ENCODE measurements around the gene BLVRA.

Gene BLVRA

GRCh38 chr7:43849047-43849446 lies 90.6 kb downstream of the BLVRA start:
- no peak overlapping the region for H3K27ac ChIP-seq (ENCODE audit: low read depth, low read length)
- no peaks in the 10 kb centered on the region for H3K9me2 ChIP-seq (replicated peaks; ENCODE audit: control insufficient read depth, low read length)
- H3K4me1 ChIP-seq (ENCODE audit: control insufficient read depth, low read length): no peaks in the 10 kb centered on the region
- peaks cover 9% of the 10 kb centered on the region for H3K27me3 ChIP-seq (ENCODE audit: control insufficient read depth, low read length)
- no peaks in the 10 kb centered on the region for H4K20me1 ChIP-seq (ENCODE audit: control insufficient read depth, insufficient read depth, low read depth, low read length)
- TF ChIP-seq EZH2phosphoT487 (IDR thresholded peaks at IDR 0.05; ENCODE audit: borderline replicate concordance, low read length) (no peak), CTCF (IDR thresholded peaks at IDR 0.05; ENCODE audit: low read depth, low read length, poor library complexity, severe bottlenecking) (no peak)
- H3K4me2 ChIP-seq (ENCODE audit: low read length): no peak overlapping the region
- no peaks in the 10 kb centered on the region for H3K36me3 ChIP-seq (ENCODE audit: control insufficient read depth, low read length)
- H3K9me3 ChIP-seq (ENCODE audit: control insufficient read depth, insufficient read depth, low read length): peaks cover 4% of the 10 kb centered on the region; the same call in 1 of the 2 replicates
- H3K4me3 ChIP-seq (ENCODE audit: low read length): no peak overlapping the region
- H3K79me2 ChIP-seq (ENCODE audit: control insufficient read depth, low read length): no peaks in the 10 kb centered on the region
- H3F3A ChIP-seq (ENCODE audit: control insufficient read depth, insufficient read depth): no peaks in the 10 kb centered on the region

- Histone ChIP-seq H3K4me1 (ENCODE audit: control insufficient read depth, low read length) (no peaks in the 10 kb centered on the region), H3K4me3 (ENCODE audit: low read length) (no peak overlapping the region), H3F3A (ENCODE audit: control insufficient read depth, insufficient read depth) (no peaks in the 10 kb centered on the region), H4K20me1 (ENCODE audit: control insufficient read depth, insufficient read depth, low read depth, low read length) (no peaks in the 10 kb centered on the region), H3K27ac (ENCODE audit: low read depth, low read length) (no peak overlapping the region), H3K36me3 (ENCODE audit: control insufficient read depth, low read length) (no peaks in the 10 kb centered on the region), H3K9me2 (replicated peaks; ENCODE audit: control insufficient read depth, low read length) (no peaks in the 10 kb centered on the region), H3K9me3 (ENCODE audit: control insufficient read depth, insufficient read depth, low read length) (peaks cover 4% of the 10 kb centered on the region; the same call in 1 of the 2 replicates), H3K27me3 (ENCODE audit: control insufficient read depth, low read length) (peaks cover 9% of the 10 kb centered on the region), H3K79me2 (ENCODE audit: control insufficient read depth, low read length) (no peaks in the 10 kb centered on the region), H3K4me2 (ENCODE audit: low read length) (no peak overlapping the region)
- TF ChIP-seq CTCF (IDR thresholded peaks at IDR 0.05; ENCODE audit: low read depth, low read length, poor library complexity, severe bottlenecking) (no peak), EZH2phosphoT487 (IDR thresholded peaks at IDR 0.05; ENCODE audit: borderline replicate concordance, low read length) (no peak)
Observed at GRCh38 chr7:43850348-43851116, 92.1 kb downstream of the BLVRA start.

GRCh38 chr7:43851805-43852204 lies 93.3 kb downstream of the BLVRA start:
- Histone ChIP-seq H4K20me1 (ENCODE audit: control insufficient read depth, insufficient read depth, low read depth, low read length) (no peaks in the 10 kb centered on the region), H3K4me3 (ENCODE audit: low read length) (no peak overlapping the region), H3K4me1 (ENCODE audit: control insufficient read depth, low read length) (no peaks in the 10 kb centered on the region), H3K36me3 (ENCODE audit: control insufficient read depth, low read length) (no peaks in the 10 kb centered on the region), H3K9me2 (replicated peaks; ENCODE audit: control insufficient read depth, low read length) (no peaks in the 10 kb centered on the region), H3F3A (ENCODE audit: control insufficient read depth, insufficient read depth) (no peaks in the 10 kb centered on the region), H3K4me2 (ENCODE audit: low read length) (no peak overlapping the region), H3K27me3 (ENCODE audit: control insufficient read depth, low read length) (peaks cover 9% of the 10 kb centered on the region), H3K79me2 (ENCODE audit: control insufficient read depth, low read length) (no peaks in the 10 kb centered on the region), H3K27ac (ENCODE audit: low read depth, low read length) (no peak overlapping the region), H3K9me3 (ENCODE audit: control insufficient read depth, insufficient read depth, low read length) (peaks cover 4% of the 10 kb centered on the region; the same call in 1 of the 2 replicates)
- TF ChIP-seq CTCF (IDR thresholded peaks at IDR 0.05; ENCODE audit: low read depth, low read length, poor library complexity, severe bottlenecking) (no peak), EZH2phosphoT487 (IDR thresholded peaks at IDR 0.05; ENCODE audit: borderline replicate concordance, low read length) (no peak)
